Esophagus muscularis mucosa (tissue), 4 donors: ENCODE measurements around the gene TIE1.

Source experiments
- CTCF ChIP-seq, 3 experiments: fragments of 200-600 bp in 2 of 3; fragments of 450-650 bp in 1 of 3; sonication (generic) in 2 of 3; IDR thresholded peaks; one replicate each; pipeline ENCODE4 v1.5.1; 2017 to 2019; ENCODE audit warnings: antibody characterized with exemption in 3 of 3, mild to moderate bottlenecking in 2 of 3, moderate library complexity in 1 of 3
- EP300 ChIP-seq: sonication (generic); formaldehyde crosslinking; IDR thresholded peaks from one replicate; pipeline ENCODE4 v1.6.1; 2017; ENCODE audit warnings: antibody characterized with exemption
- POLR2A ChIP-seq: fragments of 450-650 bp; IDR thresholded peaks from one replicate; pipeline ENCODE4 v1.6.1; 2017; ENCODE audit warnings: antibody characterized with exemption, moderate library complexity, mild to moderate bottlenecking, low read depth

DNA sequence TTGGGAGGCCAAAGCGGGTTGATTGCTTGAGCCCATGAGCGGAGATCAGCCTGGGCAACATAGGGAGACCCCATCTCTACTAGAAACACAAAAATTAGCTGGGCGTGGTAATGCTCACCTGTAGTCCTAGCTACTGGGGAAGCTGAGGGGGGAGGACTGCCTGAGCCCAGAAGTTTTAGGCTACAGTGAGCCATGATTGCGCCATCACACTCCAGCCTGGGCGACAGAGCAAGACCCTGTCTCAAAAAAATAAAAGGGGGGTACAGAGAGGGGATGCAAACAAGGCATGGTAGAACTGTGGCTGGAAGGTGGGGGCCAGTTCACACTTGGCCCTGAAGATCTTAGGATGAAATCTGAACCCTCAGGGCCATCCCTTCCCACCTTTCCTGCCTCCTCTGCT is 14.2 kb upstream of the TIE1 start:
- TF ChIP-seq CTCF (IDR thresholded peaks at IDR 0.05) (no peak), POLR2A (no peak), EP300 (no peak)
